H9 (cell line): ENCODE data around the gene CDH4. TPM values are rescaled to one million over a fixed set of nuclear protein-coding genes. Genes with fewer than 3 reads are reported as not detected.

Experiments used
- DNase-seq: peaks from one replicate; pipeline ENCODE4 v3.0.0-alpha.2; 2017
- H2AFZ ChIP-seq: one replicate; pipeline ENCODE4 v1.6.1; 2013; ENCODE audit warnings: mild to moderate bottlenecking, low read length, control low read depth, moderate library complexity
- H2AK5ac ChIP-seq: 2 replicates; pipeline ENCODE4 v1.6.1; 2013; ENCODE audit warnings: low read length, control low read depth, mixed read lengths; ENCODE audit not compliant: insufficient read length
- H2BK120ac ChIP-seq: one replicate; pipeline ENCODE4 v1.6.1; 2013; ENCODE audit warnings: low read depth, mild to moderate bottlenecking, low read length, control low read depth, inconsistent platforms; ENCODE audit not compliant: poor library complexity, severe bottlenecking
- H2BK12ac ChIP-seq: 2 replicates; pipeline ENCODE4 v1.6.1; 2013; ENCODE audit warnings: low read length, control low read depth, mixed read lengths, low read depth; ENCODE audit not compliant: insufficient read length
- H2BK15ac ChIP-seq: 2 replicates; pipeline ENCODE4 v1.6.1; 2013; ENCODE audit warnings: low read depth, low read length, control low read depth
- H2BK20ac ChIP-seq: one replicate; pipeline ENCODE4 v1.6.1; 2013; ENCODE audit warnings: low read depth, mild to moderate bottlenecking, low read length, control low read depth, inconsistent platforms; ENCODE audit not compliant: poor library complexity, severe bottlenecking
- H2BK5ac ChIP-seq: 2 replicates; pipeline ENCODE4 v1.6.1; 2013; ENCODE audit warnings: low read length, control low read depth, mixed read lengths; ENCODE audit not compliant: insufficient read length
- H3K14ac ChIP-seq: 2 replicates; pipeline ENCODE4 v1.6.1; 2013; ENCODE audit warnings: low read length, control low read depth; ENCODE audit not compliant: insufficient read depth
- H3K18ac ChIP-seq: 2 replicates; pipeline ENCODE4 v1.6.1; 2013; ENCODE audit warnings: low read depth, mild to moderate bottlenecking, mixed read lengths, low read length, control low read depth; ENCODE audit not compliant: insufficient read length
- H3K23ac ChIP-seq: 2 replicates; pipeline ENCODE4 v1.6.1; 2013; ENCODE audit warnings: low read length, control low read depth, mixed read lengths, low read depth; ENCODE audit not compliant: insufficient read length
- H3K23me2 ChIP-seq: 2 replicates; pipeline ENCODE4 v1.6.1; 2013; ENCODE audit warnings: low read depth, mild to moderate bottlenecking, mixed read lengths, low read length, control low read depth; ENCODE audit not compliant: insufficient read length, poor library complexity, severe bottlenecking
- H3K27ac ChIP-seq: 2 replicates; pipeline ENCODE4 v1.5.1; 2013; ENCODE audit warnings: low read length, control low read depth, mixed read lengths, low read depth; ENCODE audit not compliant: insufficient read length
- H3K27me3 ChIP-seq: 2 replicates; pipeline ENCODE4 v1.6.1; 2013; ENCODE audit warnings: low read length, control low read depth, inconsistent platforms; ENCODE audit not compliant: insufficient read depth
- H3K4ac ChIP-seq: 2 replicates; pipeline ENCODE4 v1.6.1; 2013; ENCODE audit warnings: low read depth, mild to moderate bottlenecking, control low read depth, inconsistent platforms, low read length, moderate library complexity
- H3K4me1 ChIP-seq: 2 replicates; pipeline ENCODE4 v1.6.1; 2013; ENCODE audit warnings: low read length, control low read depth, inconsistent platforms; ENCODE audit not compliant: insufficient read depth
- H3K4me2 ChIP-seq: 2 replicates; pipeline ENCODE4 v1.6.1; 2013; ENCODE audit warnings: low read length, control low read depth, mixed read lengths; ENCODE audit not compliant: insufficient read length, insufficient read depth
- H3K56ac ChIP-seq: 2 replicates; pipeline ENCODE4 v1.6.1; 2013; ENCODE audit warnings: low read depth, mild to moderate bottlenecking, mixed read lengths, low read length, control low read depth; ENCODE audit not compliant: insufficient read length
- H3K79me1 ChIP-seq: 2 replicates; pipeline ENCODE4 v1.6.1; 2013; ENCODE audit warnings: low read depth, mild to moderate bottlenecking, moderate library complexity, low read length, control low read depth, inconsistent platforms; ENCODE audit not compliant: insufficient read depth, poor library complexity, severe bottlenecking
- H3K79me2 ChIP-seq: 2 replicates; pipeline ENCODE4 v1.6.1; 2013; ENCODE audit warnings: low read length, control low read depth, inconsistent platforms; ENCODE audit not compliant: insufficient read depth
- H3K9ac ChIP-seq: 2 replicates; pipeline ENCODE4 v1.6.1; 2013; ENCODE audit warnings: low read length, control low read depth, mixed read lengths; ENCODE audit not compliant: insufficient read length; ENCODE audit errors: extremely low read depth
- H3K9me3 ChIP-seq: one replicate; pipeline ENCODE4 v1.6.1; 2013; ENCODE audit warnings: low read depth, low read length, inconsistent platforms; ENCODE audit not compliant: control insufficient read depth
- H3T11ph ChIP-seq: one replicate; pipeline ENCODE4 v1.6.1; 2013; ENCODE audit warnings: mild to moderate bottlenecking, low read length, control low read depth, inconsistent platforms
- H4K20me1 ChIP-seq: one replicate; pipeline ENCODE4 v1.6.1; 2013; ENCODE audit not compliant: control insufficient read depth, insufficient read length, insufficient read depth
- H4K5ac ChIP-seq: 2 replicates; pipeline ENCODE4 v1.6.1; 2013; ENCODE audit warnings: low read depth, mild to moderate bottlenecking, mixed read lengths, low read length, control low read depth; ENCODE audit not compliant: insufficient read length
- H4K8ac ChIP-seq: replicated peaks from 2 replicates; pipeline ENCODE4 v1.6.1; 2013; ENCODE audit warnings: low read length, control low read depth, mixed read lengths, low read depth; ENCODE audit not compliant: insufficient read length
- H4K91ac ChIP-seq: 2 replicates; pipeline ENCODE4 v1.6.1; 2013; ENCODE audit warnings: low read depth, mild to moderate bottlenecking, moderate library complexity, mixed read lengths, low read length, control low read depth; ENCODE audit not compliant: insufficient read length
- H3K27ac Mint-ChIP-seq, 3 experiments: 2 replicates in 2 of 3; 3 replicates in 1 of 3; pipeline ENCODE4 v1.8.0; 2020 to 2021; ENCODE audit warnings: mixed read lengths in 3 of 3, mild to moderate bottlenecking in 1 of 3, moderate library complexity in 1 of 3
- H3K27me3 Mint-ChIP-seq: 2 replicates; pipeline ENCODE4 v1.8.0; 2021; ENCODE audit warnings: low read depth, mild to moderate bottlenecking, moderate library complexity, mixed read lengths
- H3K36me3 Mint-ChIP-seq, 3 experiments: 2 replicates in 2 of 3; 3 replicates in 1 of 3; pipeline ENCODE4 v1.8.0; 2020 to 2021; ENCODE audit warnings: low read depth in 3 of 3, mixed read lengths in 3 of 3; ENCODE audit not compliant: insufficient read depth in 1 of 3
- H3K4me1 Mint-ChIP-seq, 2 experiments: 2 replicates each; pipeline ENCODE4 v1.8.0; 2020; ENCODE audit warnings: mixed read lengths in 2 of 2
- H3K4me3 Mint-ChIP-seq, 2 experiments: 2 replicates in 1 of 2; 3 replicates in 1 of 2; pipeline ENCODE4 v1.8.0; 2020 to 2021; ENCODE audit warnings: mild to moderate bottlenecking in 2 of 2, mixed read lengths in 2 of 2, moderate library complexity in 1 of 2
- H3K9me3 Mint-ChIP-seq, 2 experiments: 2 replicates in 1 of 2; 3 replicates in 1 of 2; pipeline ENCODE4 v1.8.0; 2020; ENCODE audit warnings: mild to moderate bottlenecking in 2 of 2, mixed read lengths in 2 of 2, moderate library complexity in 1 of 2
- CTCF ChIP-seq: fragments of 200-600 bp; sonication (generic); conservative IDR thresholded peaks from 3 replicates; pipeline ENCODE4 v1.8.0; 2021; ENCODE audit warnings: antibody characterized with exemption, mild to moderate bottlenecking
- WGBS: extraction: QIAGEN DNeasy Blood & Tissue Kit; methylation state at CpG from one replicate; pipeline ENCODE4 v1.1.7; 2013; ENCODE audit warnings: missing lambda C conversion rate, low lambda C conversion rate, mixed read lengths; ENCODE audit not compliant: insufficient read length; ENCODE audit errors: extremely low coverage; 5-methylcytosine and 5-hydroxymethylcytosine counted together
- total RNA-seq: library from RNA; stranded (reverse); gene quantifications from 2 replicates; pipeline ENCODE4 v1.2.1, GENCODE V29; 2021

The CDH4 gene
- total RNA-seq, 1 experiment from 2014 or later = 3.0 TPM

- Histone ChIP-seq H2BK20ac (no peak overlapping the region), H3K4me1 (no peaks in the 10 kb centered on the region), H3K79me1 (no peaks in the 10 kb centered on the region), H4K91ac (no peak overlapping the region), H3K27me3 (peaks cover 2% of the 10 kb centered on the region; the same call in 1 of the 2 replicates), H3T11ph (no peak overlapping the region), H2AK5ac (no peak overlapping the region), H3K4me2 (no peak overlapping the region), H3K18ac (no peak overlapping the region), H2BK15ac (no peak overlapping the region), H2BK5ac (no peak overlapping the region), H2AFZ (no peak overlapping the region), H3K23ac (no peak overlapping the region), H3K9me3 (peaks cover 7% of the 10 kb centered on the region), H3K79me2 (no peaks in the 10 kb centered on the region), H2BK12ac (no peak overlapping the region), H4K8ac (no peak overlapping the region), H3K14ac (no peak overlapping the region; the same call in 1 of the 2 replicates), H2BK120ac (no peak overlapping the region), H4K5ac (no peak overlapping the region), H3K4ac (no peak overlapping the region), H3K56ac (no peak overlapping the region), H3K9ac (no peak overlapping the region), H3K27ac (no peak overlapping the region), H4K20me1 (no peaks in the 10 kb centered on the region), H3K23me2 (peaks cover 3% of the 10 kb centered on the region)
- Mint-ChIP-seq H3K36me3 (peaks cover 0 to 6% (median 3%) of the 10 kb centered on the region in 3 experiments; a peak in 4 of 7 replicates), H3K4me1 (no peaks in the 10 kb centered on the region), H3K9me3 (peaks cover 7 to 9% of the 10 kb centered on the region in 2 experiments), H3K27ac (no peak overlapping the region; a peak in 1 of 7 replicates), H3K4me3 (no peak overlapping the region), H3K27me3 (peaks cover 46% of the 10 kb centered on the region)
- DNase-seq = no peak
- WGBS = no CpG with 5 or more reads among the region's 4 CpGs
- no peak for TF ChIP-seq CTCF
Measured at GRCh38 chr20:61848851-61849250, 596.8 kb downstream of the CDH4 start.
